Retinal pigment epithelial cell (primary cell): Measurements from ENCODE around the gene FXYD7.

Source experiments
- DNase-seq: peaks from one replicate; pipeline ENCODE4 v3.0.0-alpha.2; 2010; ENCODE audit warnings: low read depth
- H3K4me3 ChIP-seq: 2 replicates; pipeline ENCODE4 v1.5.1; 2011; ENCODE audit warnings: mild to moderate bottlenecking, low read length, control low read depth, moderate library complexity
- TF ChIP-seq, protein P1 (sequence below): conservative IDR thresholded peaks from 2 replicates; pipeline ENCODE4 v1.5.1; 2011; ENCODE audit warnings: low read depth, low read length, control low read depth, inconsistent platforms

The FXYD7 gene

DNA sequence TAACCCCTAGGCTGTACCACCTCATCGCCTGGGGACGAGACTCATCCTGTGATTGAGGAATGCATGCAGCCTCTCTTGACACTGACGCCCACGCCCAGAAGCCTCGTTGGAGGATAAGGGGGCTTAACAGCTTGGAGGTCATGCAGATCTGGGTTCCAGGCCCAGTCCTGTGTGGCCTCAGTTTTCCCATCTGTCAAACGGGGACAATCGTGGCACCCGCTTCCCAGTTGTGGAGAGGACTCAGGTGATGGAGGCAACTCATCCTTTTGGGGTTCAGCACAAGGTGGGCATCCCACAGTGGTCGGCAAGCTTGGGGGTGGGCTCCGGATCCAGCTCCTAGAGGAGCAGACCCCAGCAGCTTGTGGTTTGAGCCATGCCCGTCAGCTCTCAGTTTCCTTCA, 6.8 kb upstream of the FXYD7 start:
- DNase-seq, result no peak
- TF ChIP-seq, protein P1, sequence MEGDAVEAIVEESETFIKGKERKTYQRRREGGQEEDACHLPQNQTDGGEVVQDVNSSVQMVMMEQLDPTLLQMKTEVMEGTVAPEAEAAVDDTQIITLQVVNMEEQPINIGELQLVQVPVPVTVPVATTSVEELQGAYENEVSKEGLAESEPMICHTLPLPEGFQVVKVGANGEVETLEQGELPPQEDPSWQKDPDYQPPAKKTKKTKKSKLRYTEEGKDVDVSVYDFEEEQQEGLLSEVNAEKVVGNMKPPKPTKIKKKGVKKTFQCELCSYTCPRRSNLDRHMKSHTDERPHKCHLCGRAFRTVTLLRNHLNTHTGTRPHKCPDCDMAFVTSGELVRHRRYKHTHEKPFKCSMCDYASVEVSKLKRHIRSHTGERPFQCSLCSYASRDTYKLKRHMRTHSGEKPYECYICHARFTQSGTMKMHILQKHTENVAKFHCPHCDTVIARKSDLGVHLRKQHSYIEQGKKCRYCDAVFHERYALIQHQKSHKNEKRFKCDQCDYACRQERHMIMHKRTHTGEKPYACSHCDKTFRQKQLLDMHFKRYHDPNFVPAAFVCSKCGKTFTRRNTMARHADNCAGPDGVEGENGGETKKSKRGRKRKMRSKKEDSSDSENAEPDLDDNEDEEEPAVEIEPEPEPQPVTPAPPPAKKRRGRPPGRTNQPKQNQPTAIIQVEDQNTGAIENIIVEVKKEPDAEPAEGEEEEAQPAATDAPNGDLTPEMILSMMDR, result no peak

DNA sequence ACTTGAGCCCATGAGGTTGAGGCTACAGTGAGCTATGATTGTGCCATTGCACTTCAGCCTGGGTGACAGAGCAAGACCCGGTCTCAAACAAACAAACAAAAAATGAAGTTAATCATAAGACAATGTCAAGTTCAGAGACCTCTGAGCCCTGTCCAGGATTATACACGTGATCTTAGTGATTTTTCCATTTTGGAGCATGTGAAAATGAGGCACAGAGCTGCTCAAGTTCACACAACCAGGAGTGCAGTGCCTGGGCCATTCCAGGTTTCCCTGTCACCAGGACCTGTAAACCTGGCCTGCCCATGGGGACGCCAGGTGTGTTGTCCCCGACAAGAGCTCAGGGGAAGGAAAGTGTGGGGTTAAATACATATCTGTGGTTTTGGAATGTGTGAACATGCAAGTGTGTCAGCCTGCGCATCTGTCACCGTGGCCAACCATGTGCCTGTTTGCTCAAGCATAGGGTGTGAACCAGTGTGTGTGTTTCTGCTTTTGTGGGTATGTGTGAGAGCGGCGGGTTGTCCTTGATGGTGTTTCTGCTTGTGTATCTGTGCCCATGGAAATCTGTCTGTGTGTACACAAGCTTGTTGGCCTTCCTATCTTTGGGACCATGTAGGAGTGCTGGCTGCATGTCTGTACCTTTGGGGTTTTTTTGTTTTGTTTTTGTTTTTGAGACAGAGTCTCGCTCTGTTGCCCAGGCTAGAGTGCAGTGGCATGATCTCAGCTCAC, 5.9 kb upstream of the FXYD7 start:
- TF ChIP-seq, protein P1, result no peak
- DNase-seq, result no peak
- H3K4me3 ChIP-seq, result no peak overlapping the region

More for the DNA sequence above, 6.8 kb upstream of the FXYD7 start:
- H3K4me3 ChIP-seq, result no peak overlapping the region

DNA sequence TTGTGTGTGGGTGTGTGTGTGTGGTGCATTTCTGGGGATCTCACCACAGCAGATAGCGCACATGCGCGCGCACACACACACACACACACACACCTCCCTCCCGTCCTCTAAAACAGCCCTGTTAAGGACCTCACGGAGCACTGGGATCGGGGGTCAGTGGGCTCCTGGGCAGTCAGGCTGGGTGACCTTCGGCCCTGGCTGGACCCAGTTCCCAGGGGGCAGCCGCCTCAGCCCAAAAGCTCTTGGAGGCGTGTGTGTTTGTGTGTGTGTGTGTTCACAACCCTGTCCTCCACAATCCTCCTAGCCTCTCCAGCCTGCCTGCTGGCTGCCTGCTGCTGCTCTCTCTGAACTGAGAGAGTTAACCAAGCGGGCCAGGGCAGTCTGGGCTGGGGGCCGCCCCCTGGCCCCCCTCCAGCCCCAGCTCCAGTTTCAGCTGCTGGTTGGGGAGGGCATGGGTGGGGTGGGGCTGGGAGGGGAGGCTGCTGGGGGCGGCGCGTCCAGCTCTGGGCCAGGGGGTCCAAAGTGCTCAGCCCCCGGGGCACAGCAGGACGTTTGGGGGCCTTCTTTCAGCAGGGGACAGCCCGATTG, 4.7 kb upstream of the FXYD7 start, which contains the start of gene FXYD1:
FXYD1 (plus strand) TSS at position 520 of the 588 bp plus-strand sequence. CDS start 1,256 bp downstream, outside the sequence.
- no peak within 1 kb of the TSS for H3K4me3 ChIP-seq
- TF ChIP-seq, protein P1, result no peak
- DNase-seq, result no peak

DNA sequence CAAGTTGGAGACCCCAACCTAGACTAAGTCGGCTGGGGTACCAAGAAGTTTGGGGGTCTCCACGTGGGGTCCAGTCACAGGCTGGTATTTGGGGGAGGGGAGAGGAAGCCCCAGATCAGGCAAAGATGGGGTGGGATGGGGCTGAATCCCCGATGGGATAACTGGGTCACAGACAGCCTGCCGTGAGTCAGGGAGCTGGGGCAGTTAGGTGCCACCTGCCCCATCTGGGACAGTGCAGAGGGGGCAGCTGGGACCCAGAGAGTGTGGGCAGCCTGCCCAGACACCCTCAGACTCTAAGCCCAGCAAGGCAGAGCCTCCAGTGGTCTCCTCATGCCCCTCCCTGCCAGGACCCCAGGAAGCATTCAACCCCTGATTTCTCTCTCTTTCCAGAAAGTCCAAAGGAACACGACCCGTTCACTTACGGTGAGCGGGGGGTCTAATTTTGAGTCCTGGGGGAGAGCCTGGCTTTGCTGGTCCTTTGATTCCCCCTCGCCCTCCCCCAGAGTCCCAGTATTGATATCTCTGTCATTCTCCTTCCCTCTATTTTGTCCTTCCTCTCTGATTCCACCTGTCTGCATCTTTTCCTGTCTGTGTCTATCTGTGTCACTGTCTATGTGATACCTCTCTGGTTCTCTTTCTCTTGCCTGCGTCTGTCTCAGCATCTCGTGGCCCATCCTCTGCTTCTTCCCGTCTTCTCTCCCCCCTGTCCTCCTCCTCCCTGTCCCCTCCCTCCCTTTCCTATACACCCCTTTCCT, 2.7 kb upstream of the FXYD7 start:
- DNase-seq, result no peak
- no peak overlapping the region for H3K4me3 ChIP-seq
- TF ChIP-seq, protein P1, result no peak

DNA sequence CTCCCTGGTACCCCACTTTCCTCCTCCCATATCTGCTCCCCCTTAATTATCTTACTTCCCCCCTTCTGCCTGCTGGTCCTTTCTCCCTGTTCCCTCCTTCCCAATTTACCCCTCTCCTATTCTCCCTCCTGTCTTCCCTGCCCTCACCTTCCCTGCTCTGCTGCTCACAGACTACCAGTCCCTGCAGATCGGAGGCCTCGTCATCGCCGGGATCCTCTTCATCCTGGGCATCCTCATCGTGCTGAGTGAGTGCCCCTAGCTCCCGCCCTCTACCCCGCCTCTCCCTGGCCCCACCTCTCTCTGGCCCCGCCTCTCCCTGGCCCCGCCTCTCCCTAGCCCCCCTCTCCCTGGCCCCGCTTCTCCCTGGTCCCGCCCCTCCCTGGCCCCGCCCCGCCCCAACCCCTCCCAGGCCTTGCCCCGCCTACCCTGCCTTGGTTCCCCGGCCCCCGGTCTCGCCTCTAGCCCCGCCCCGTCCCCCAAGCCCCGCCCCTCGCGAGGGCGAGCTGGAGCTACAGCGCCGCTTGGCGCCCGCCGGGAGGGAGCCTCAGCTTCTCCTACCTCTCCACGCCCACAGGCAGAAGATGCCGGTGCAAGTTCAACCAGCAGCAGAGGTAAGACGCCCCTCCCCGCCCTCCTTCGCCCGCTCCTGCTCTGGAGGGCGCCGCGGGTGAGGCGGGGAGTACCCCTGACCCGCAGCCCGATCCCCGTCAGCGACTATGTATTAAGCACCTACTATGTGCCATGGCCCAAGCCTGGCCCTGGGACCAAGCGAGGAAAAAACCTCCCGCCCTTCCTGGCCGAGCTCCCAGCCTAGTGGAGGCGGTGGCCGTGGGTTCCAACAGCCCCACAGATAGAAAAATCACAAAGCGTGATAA, 1.9 kb upstream of the FXYD7 start:
- TF ChIP-seq, protein P1, result peak; percentile 50
- DNase-seq, result peak; percentile 32
- no peak overlapping the region for H3K4me3 ChIP-seq

DNA sequence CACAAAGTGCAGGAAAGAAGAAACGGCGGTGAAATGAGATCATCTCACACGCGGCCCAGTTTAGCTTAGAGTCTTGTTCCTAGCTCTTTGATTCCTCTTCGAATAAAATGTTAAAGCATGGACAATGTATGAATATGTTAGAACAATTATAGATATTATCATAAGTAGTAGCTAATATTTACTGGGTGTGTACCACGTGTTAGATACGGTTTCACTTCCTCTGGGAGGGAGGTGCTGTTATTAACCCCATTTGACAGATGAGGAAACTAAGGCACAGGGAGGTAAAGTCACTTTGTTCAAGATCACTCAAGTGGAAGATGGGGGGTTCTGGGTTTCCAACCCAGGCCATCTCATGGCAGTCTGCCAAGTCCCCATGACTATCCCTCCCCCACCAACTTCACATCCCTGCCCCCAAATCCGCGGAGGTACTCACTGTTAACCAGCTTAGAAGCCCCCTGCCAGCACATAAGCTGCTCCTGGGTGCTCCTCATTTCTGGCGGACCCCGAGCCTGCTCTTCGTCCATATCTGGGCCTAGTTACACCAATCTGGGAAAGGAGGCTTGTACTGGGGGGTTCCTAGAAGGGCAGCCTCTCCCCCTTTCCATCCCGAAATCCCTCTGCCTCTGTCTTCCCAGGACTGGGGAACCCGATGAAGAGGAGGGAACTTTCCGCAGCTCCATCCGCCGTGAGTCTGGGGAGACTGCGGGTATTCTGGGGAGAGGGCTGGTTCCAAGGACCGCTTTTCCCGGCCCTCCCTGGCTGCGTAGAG, 1.0 kb upstream of the FXYD7 start:
- TF ChIP-seq, protein P1, result no peak
- DNase-seq, result no peak
- no peak overlapping the region for H3K4me3 ChIP-seq
